HepG2 (cell line): Measurements from ENCODE around the gene SMYD4. TPM values are rescaled to one million over a fixed set of nuclear protein-coding genes. Genes with fewer than 3 reads are reported as not detected.
"Not testable (repeated sequence)": the region's sequence is repeated elsewhere in the genome, so short reads cannot be mapped to it uniquely, and the experiment has no call there.

Experiments used
- ATAC-seq: fragments of 200-7000 bp; cut with Tn5 transposase; 3 replicates; pipeline ENCODE4 v1.9.1; 2020; ENCODE audit warnings: mild to moderate bottlenecking, moderate library complexity
- BruUV-seq: library from RNA; stranded (reverse); fragments of 400-500 nt; replicated peaks from 2 replicates; lab custom pipeline; 2021; lab: Mats Ljungman, UMichigan
- CTCF ChIA-PET: fragments of 300-600 bp; formaldehyde crosslinking; extraction: SDS; loops from one replicate; lab custom pipeline; 2021; ENCODE audit warnings: low total read pairs, inconsistent platforms, low intra/inter-chr PET ratio; lab: Yijun Ruan, JAX
- POLR2A ChIA-PET: fragments of 350-600 bp; sonication (Branson Sonifier 250); formaldehyde crosslinking; loops from one replicate; lab custom pipeline; 2020; ENCODE audit warnings: antibody characterized with exemption, inconsistent platforms; lab: Yijun Ruan, JAX
- DNase-seq: peaks from one replicate; pipeline ENCODE4 v3.0.0-alpha.2; 2015; ENCODE audit warnings: low spot score
- FAIRE-seq: peaks from 3 replicates; lab custom pipeline; 2011; peaks lifted over from hg19 to GRCh38; lab: Jason Lieb, UNC
- H2AFZ ChIP-seq: one replicate; pipeline ENCODE4 v1.6.1; 2011; ENCODE audit warnings: low read length, inconsistent platforms
- H3K27ac ChIP-seq: fragments of 300-600 bp; 3 replicates; pipeline ENCODE4 v1.8.0; 2011; ENCODE audit warnings: mixed run types, mild to moderate bottlenecking, mixed read lengths, low read length, inconsistent platforms; ENCODE audit not compliant: insufficient read depth; ENCODE audit errors: extremely low read length
- H3K27me3 ChIP-seq, 2 experiments: fragments of 200-600 bp in 1 of 2; 2 replicates in 1 of 2; 3 replicates in 1 of 2; pipeline versions ENCODE4 v1.6.0 to v1.8.0; 2011; ENCODE audit warnings: low read length in 2 of 2, mild to moderate bottlenecking in 2 of 2, moderate library complexity in 2 of 2, inconsistent platforms in 1 of 2; ENCODE audit not compliant: insufficient read depth in 2 of 2, control insufficient read depth in 1 of 2
- H3K36me3 ChIP-seq, 2 experiments: fragments of 200-600 bp in 1 of 2; replicated peaks in 1 of 2; 2 replicates in 1 of 2; 3 replicates in 1 of 2; pipeline versions ENCODE4 v1.5.1 to v1.8.0; 2011; ENCODE audit warnings: low read length in 2 of 2, inconsistent platforms in 1 of 2; ENCODE audit not compliant: insufficient read depth in 2 of 2, control insufficient read depth in 1 of 2
- H3K4me1 ChIP-seq: 2 replicates; pipeline ENCODE4 v1.5.1; 2012; ENCODE audit warnings: low read length, inconsistent platforms; ENCODE audit not compliant: insufficient read depth
- H3K4me2 ChIP-seq: 2 replicates; pipeline ENCODE4 v1.6.0; 2011; ENCODE audit warnings: low read depth, low read length, inconsistent platforms
- H3K4me3 ChIP-seq, 3 experiments: fragments of 200-600 bp in 1 of 3; sonication (generic), shearing (Covaris generic) in 1 of 3; replicated peaks in 1 of 3; 2 replicates each; pipeline ENCODE4 v1.5.1; 2011 to 2016; ENCODE audit warnings: low read length in 3 of 3, inconsistent platforms in 2 of 3, low read depth in 2 of 3, mild to moderate bottlenecking in 2 of 3, control low read depth in 1 of 3, mixed read lengths in 1 of 3; ENCODE audit not compliant: insufficient read depth in 1 of 3
- H3K79me2 ChIP-seq: one replicate; pipeline ENCODE4 v1.6.1; 2011; ENCODE audit warnings: low read length, inconsistent platforms; ENCODE audit not compliant: insufficient read depth
- H3K9ac ChIP-seq: 2 replicates; pipeline ENCODE4 v1.6.0; 2011; ENCODE audit warnings: mild to moderate bottlenecking, low read depth, low read length, inconsistent platforms; ENCODE audit not compliant: insufficient read depth
- H3K9me3 ChIP-seq: 2 replicates; pipeline ENCODE4 v1.5.1; 2012; ENCODE audit warnings: mild to moderate bottlenecking, low read length
- H4K20me1 ChIP-seq: 2 replicates; pipeline ENCODE4 v1.6.0; 2011; ENCODE audit warnings: inconsistent platforms, mild to moderate bottlenecking, low read length, moderate library complexity; ENCODE audit not compliant: insufficient read depth
- ARID2 ChIP-seq: sonication (generic); formaldehyde crosslinking; IDR thresholded peaks from 2 replicates; pipeline ENCODE4 v1.8.1; 2022; ENCODE audit warnings: mild to moderate bottlenecking, missing genetic modification reagents, borderline replicate concordance
- BHLHE40 ChIP-seq: IDR thresholded peaks from 2 replicates; pipeline ENCODE4 v1.6.1; 2011; ENCODE audit warnings: low read length, improper control_type of control experiment
- CCDC6 ChIP-seq: sonication (generic); formaldehyde crosslinking; IDR thresholded peaks from 2 replicates; pipeline ENCODE4 v1.8.1; 2022; ENCODE audit warnings: mild to moderate bottlenecking, missing genetic modification reagents, moderate library complexity
- RBFOX2 ChIP-seq: fragments of 200-400 bp; formaldehyde crosslinking; IDR thresholded peaks from 2 replicates; pipeline ENCODE4 v1.6.1; 2017; ENCODE audit warnings: low read depth, mild to moderate bottlenecking, low read length
- TEAD2 ChIP-seq: sonication (generic); formaldehyde crosslinking; IDR thresholded peaks from 2 replicates; pipeline ENCODE4 v1.9.0; 2021; ENCODE audit warnings: missing genetic modification reagents
- ZSCAN22 ChIP-seq: sonication (generic); formaldehyde crosslinking; IDR thresholded peaks from 2 replicates; pipeline ENCODE4 v1.4.0; 2020; ENCODE audit warnings: mild to moderate bottlenecking, missing genetic modification reagents
- WGBS: methylation state at CpG from one replicate; pipeline ENCODE4 v1.1.6; 2017; ENCODE audit warnings: low lambda C conversion rate; 5-methylcytosine and 5-hydroxymethylcytosine counted together
- in situ Hi-C: cut with HindIII; loops from 2 replicates; pipeline ENCODE4 v1.10.0; 2017; ENCODE audit warnings: low pct_unique_long_range_greater_than_20kb; ENCODE audit not compliant: extremely low pct_ligation_motif_present
- intact Hi-C: fragments of 100-400 bp; cut with micrococcal nuclease; formaldehyde crosslinking; loops from one replicate; pipeline ENCODE4 v1.10.0; 2022; ENCODE audit not compliant: unreplicated experiment
- polyA plus RNA-seq, 8 experiments: library from polyadenylated mRNA; depleted of rRNA in 3 of 8; stranded (reverse) in 7 of 8; unstranded in 1 of 8; fragments of >200 nt; fragmentation: Illumina TruSeq in 4 of 8; extraction: Trizol in 4 of 8; gene quantifications; 2 replicates each; pipeline versions ENCODE4 v1.2.1 to v1.2.3, GENCODE V29; 2011 to 2016; ENCODE audit warnings: low read depth in 4 of 8, missing spikeins in 1 of 8, mixed read lengths in 1 of 8; ENCODE audit not compliant: insufficient read depth in 1 of 8
- total RNA-seq, 5 experiments: library from RNA; depleted of rRNA; stranded (reverse); fragments of >200 nt; fragmentation: Illumina TruSeq; extraction: Trizol; gene quantifications; 2 replicates each; pipeline ENCODE4 v1.2.3, GENCODE V29; 2016; ENCODE audit warnings: low read depth in 1 of 5
- TF ChIP-seq, protein P1 (sequence below): sonication (generic); formaldehyde crosslinking; IDR thresholded peaks from 2 replicates; pipeline ENCODE4 v1.4.0; 2020; ENCODE audit warnings: missing genetic modification reagents, mild to moderate bottlenecking, borderline replicate concordance

The SMYD4 gene
- total and polyA plus RNA-seq, 2 of the 13 experiments (the other 11 are each of a cell fraction or from before 2014, with no cell fraction given): 7.4 to 11.3 TPM

DNA sequence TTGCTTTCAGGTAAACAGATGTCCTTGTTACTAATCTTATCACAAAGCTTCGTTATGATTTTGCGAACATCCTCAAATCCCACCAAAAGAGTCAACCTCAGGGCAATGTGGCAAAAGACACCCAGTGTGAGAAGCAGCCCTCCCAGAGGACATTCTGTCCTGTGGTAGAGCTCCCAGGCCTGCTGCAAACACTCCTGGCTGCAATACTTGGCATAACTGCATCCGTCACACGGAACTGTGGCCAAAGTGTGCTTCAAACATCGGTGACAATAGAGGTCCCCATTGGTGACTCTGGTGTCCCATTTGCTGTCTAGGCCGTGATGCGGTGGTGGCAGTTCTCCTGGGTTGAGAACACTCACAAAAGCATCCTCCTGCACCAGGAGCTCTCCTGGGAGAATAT lies 29.5 kb downstream of the SMYD4 start (continued):
- TF ChIP-seq RBFOX2 (no peak), ARID2 (no peak), BHLHE40 (no peak), ZSCAN22 (CRISPR knock-in tag) (no peak), TEAD2 (CRISPR knock-in tag) (no peak), CCDC6 (no peak)

DNA sequence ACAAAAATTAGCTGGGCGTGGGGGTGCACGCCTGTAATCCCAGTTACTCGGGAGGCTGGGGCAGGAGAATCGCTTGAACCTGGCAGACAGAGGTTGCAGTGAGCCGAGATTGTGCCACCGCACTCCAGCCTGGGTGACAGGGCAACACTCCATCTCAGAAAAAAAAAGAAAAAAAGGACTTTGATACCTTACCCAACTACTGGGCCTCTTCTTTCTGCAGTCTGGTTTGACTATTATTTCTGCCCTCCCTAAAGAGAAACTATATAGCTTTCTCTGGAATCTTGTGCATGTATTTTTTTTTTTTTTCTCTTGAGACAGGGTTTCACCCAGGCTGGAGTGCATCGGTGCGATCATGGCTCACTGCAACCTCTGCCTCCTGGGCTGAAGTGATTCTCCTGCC lies 31.9 kb downstream of the SMYD4 start:
- H3K27ac ChIP-seq, in situ Hi-C loops, H4K20me1 ChIP-seq, H3K4me2 ChIP-seq, DNase-seq, H3K9me3 ChIP-seq, H3K4me3 ChIP-seq, ATAC-seq, H3K27me3 ChIP-seq, H2AFZ ChIP-seq, CTCF ChIA-PET, H3K79me2 ChIP-seq, FAIRE-seq, intact Hi-C loops, BruUV-seq, H3K9ac ChIP-seq: not testable (repeated sequence)
- TF ChIP-seq, protein P1, sequence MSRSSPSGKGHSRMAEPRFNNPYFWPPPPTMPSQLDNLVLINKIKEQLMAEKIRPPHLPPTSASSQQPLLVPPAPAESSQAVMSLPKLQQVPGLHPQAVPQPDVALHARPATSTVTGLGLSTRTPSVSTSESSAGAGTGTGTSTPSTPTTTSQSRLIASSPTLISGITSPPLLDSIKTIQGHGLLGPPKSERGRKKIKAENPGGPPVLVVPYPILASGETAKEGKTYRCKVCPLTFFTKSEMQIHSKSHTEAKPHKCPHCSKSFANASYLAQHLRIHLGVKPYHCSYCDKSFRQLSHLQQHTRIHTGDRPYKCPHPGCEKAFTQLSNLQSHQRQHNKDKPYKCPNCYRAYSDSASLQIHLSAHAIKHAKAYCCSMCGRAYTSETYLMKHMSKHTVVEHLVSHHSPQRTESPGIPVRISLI (CRISPR knock-in tag): 0 out of 2 replicates have a peak, but pooled peaks have one; percentile 13
- Histone ChIP-seq H3K36me3 (peaks cover 4 to 36% of the 10 kb centered on the region in 2 experiments), H3K4me1 (peaks cover 11% of the 10 kb centered on the region)
- 90% methylated on average over 8 of the region's 8 CpGs for WGBS
- POLR2A ChIA-PET: interaction anchor here (1.6 kb wide), 1 partner anchor 80 kb away, joined by 5 read pairs; no protein-coding TSS in a partner anchor
